K562 (cell line): ENCODE measurements around the gene RNF39. TPM values are rescaled to one million over a fixed set of nuclear protein-coding genes. Genes with fewer than 3 reads are reported as not detected.

Experiments
- CHD4 ChIP-seq: fragments of 200-600 bp; sonication (generic); IDR thresholded peaks from 3 replicates; pipeline ENCODE4 v1.6.1; 2012; ENCODE audit warnings: low read depth, mild to moderate bottlenecking, mixed read lengths, low read length, inconsistent platforms; ENCODE audit not compliant: insufficient read depth, insufficient replicate concordance, poor library complexity, severe bottlenecking
- FOXM1 ChIP-seq, 2 experiments: fragments of 450-650 bp in 1 of 2; sonication (generic) in 1 of 2; formaldehyde crosslinking in 1 of 2; IDR thresholded peaks; 2 replicates each; pipeline versions ENCODE4 v1.6.1 to v1.9.0; 2017 to 2022; ENCODE audit warnings: low read depth in 2 of 2, mild to moderate bottlenecking in 2 of 2, missing genetic modification reagents in 1 of 2, moderate library complexity in 1 of 2
- GTF2A2 ChIP-seq: IDR thresholded peaks from 2 replicates; pipeline ENCODE4 v1.6.1; 2016; ENCODE audit warnings: mild to moderate bottlenecking, missing genetic modification characterization, missing compliant biosample characterization
- ILF3 ChIP-seq: fragments of 450-650 bp; IDR thresholded peaks from 2 replicates; pipeline ENCODE4 v1.6.1; 2018; ENCODE audit warnings: antibody characterized with exemption, mild to moderate bottlenecking, moderate library complexity, borderline replicate concordance
- MCM3 ChIP-seq: fragments of 450-650 bp; IDR thresholded peaks from 2 replicates; pipeline ENCODE4 v1.6.1; 2016
- MCM7 ChIP-seq, 2 experiments: fragments of 450-650 bp; IDR thresholded peaks; 2 replicates each; pipeline ENCODE4 v1.6.1; 2016 to 2018
- MYC ChIP-seq, 2 experiments: fragments of 250-450 bp in 1 of 2; sonication (Bioruptor Pico) in 1 of 2; IDR thresholded peaks; 2 replicates each; pipeline versions ENCODE4 v1.5.1 to v1.6.1; 2012 to 2021; ENCODE audit warnings: low read depth in 2 of 2, borderline replicate concordance in 1 of 2, improper control_type of control experiment in 1 of 2, low read length in 1 of 2, mild to moderate bottlenecking in 1 of 2, moderate library complexity in 1 of 2
- NCOA6 ChIP-seq: fragments of 450-650 bp; IDR thresholded peaks from 2 replicates; pipeline ENCODE4 v1.6.1; 2017; ENCODE audit warnings: mild to moderate bottlenecking
- PHF8 ChIP-seq: fragments of 200-600 bp; sonication (generic); IDR thresholded peaks from 2 replicates; pipeline ENCODE4 v1.6.1; 2012; ENCODE audit warnings: mixed run types, mild to moderate bottlenecking, inconsistent platforms, low read length, moderate library complexity, borderline replicate concordance
- POLR2B ChIP-seq: fragments of 450-650 bp; IDR thresholded peaks from 2 replicates; pipeline ENCODE4 v1.6.1; 2018; ENCODE audit warnings: low read depth; ENCODE audit not compliant: partially characterized antibody
- RUNX1 ChIP-seq: sonication (generic); IDR thresholded peaks from 2 replicates; pipeline ENCODE4 v1.6.1; 2016; ENCODE audit warnings: antibody characterized with exemption, low read depth
- SAFB2 ChIP-seq: fragments of 200-400 bp; formaldehyde crosslinking; IDR thresholded peaks from 2 replicates; pipeline ENCODE4 v1.6.1; 2018; ENCODE audit warnings: borderline replicate concordance, low read length, low read depth, moderate library complexity; ENCODE audit not compliant: severe bottlenecking
- TBP ChIP-seq: optimal IDR thresholded peaks from 2 replicates; pipeline ENCODE3; 2011; ENCODE audit warnings: low read depth, low read length, improper control_type of control experiment
- ZBTB8A ChIP-seq: fragments of 450-650 bp; IDR thresholded peaks from 2 replicates; pipeline ENCODE4 v1.6.1; 2018; ENCODE audit warnings: mild to moderate bottlenecking, moderate library complexity; ENCODE audit not compliant: partially characterized antibody
- ZFP1 ChIP-seq: fragments of 450-650 bp; formaldehyde crosslinking; IDR thresholded peaks from 2 replicates; pipeline ENCODE4 v1.4.0; 2020; ENCODE audit warnings: mild to moderate bottlenecking, mixed read lengths
- ZNF644 ChIP-seq: fragments of 200-800 bp; sonication (Bioruptor generic); IDR thresholded peaks from 2 replicates; pipeline ENCODE4 v1.6.1; 2016; ENCODE audit warnings: low read depth, missing genetic modification characterization, missing compliant biosample characterization
- polyA plus RNA-seq, 8 experiments: library from polyadenylated mRNA; depleted of rRNA in 4 of 8; stranded (reverse) in 5 of 8; unstranded in 3 of 8; fragments of >200 nt; fragmentation: Nextera tagmentation in 2 of 8; fragmentation: Illumina TruSeq in 1 of 8; extraction: Ambion mirVana in 2 of 8; extraction: Trizol in 1 of 8; gene quantifications; 2 replicates each; pipeline versions ENCODE4 v1.2.1 to v1.2.3, GENCODE V29; 2011 to 2014; ENCODE audit warnings: inconsistent platforms in 1 of 8, missing spikeins in 1 of 8
- total RNA-seq, 7 experiments: library from RNA; depleted of rRNA in 6 of 7; stranded (reverse); fragments of >200 nt in 6 of 7; fragmentation: Illumina TruSeq in 2 of 7; extraction: Trizol in 2 of 7; gene quantifications; 2 replicates each; pipeline versions ENCODE4 v1.2.1 to v1.2.3, GENCODE V29; 2011 to 2021; ENCODE audit warnings: low replicate concordance in 1 of 7
- TF ChIP-seq, protein P1 (sequence below): sonication (generic); formaldehyde crosslinking; IDR thresholded peaks from 2 replicates; pipeline ENCODE4 v1.9.0; 2022; ENCODE audit warnings: mild to moderate bottlenecking, missing genetic modification reagents
- TF ChIP-seq, protein P2 (sequence below), 2 experiments: fragments of 450-650 bp; IDR thresholded peaks; 2 replicates each; pipeline ENCODE4 v1.6.1; 2018; ENCODE audit warnings: mild to moderate bottlenecking in 2 of 2, low read depth in 1 of 2; ENCODE audit not compliant: partially characterized antibody in 2 of 2
- TF ChIP-seq, protein P3 (sequence below): fragments of 250-450 bp; sonication (Bioruptor Pico); IDR thresholded peaks from 2 replicates; pipeline ENCODE4 v1.5.0; 2021
- TF ChIP-seq, protein P4 (sequence below): fragments of 250-450 bp; sonication (Bioruptor Pico); IDR thresholded peaks from 2 replicates; pipeline ENCODE4 v1.4.0; 2020; ENCODE audit warnings: borderline replicate concordance

Gene RNF39
- total and polyA plus RNA-seq, 9 of the 15 experiments (the other 6 are each of a cell fraction or from before 2014, with no cell fraction given): not detected

DNA sequence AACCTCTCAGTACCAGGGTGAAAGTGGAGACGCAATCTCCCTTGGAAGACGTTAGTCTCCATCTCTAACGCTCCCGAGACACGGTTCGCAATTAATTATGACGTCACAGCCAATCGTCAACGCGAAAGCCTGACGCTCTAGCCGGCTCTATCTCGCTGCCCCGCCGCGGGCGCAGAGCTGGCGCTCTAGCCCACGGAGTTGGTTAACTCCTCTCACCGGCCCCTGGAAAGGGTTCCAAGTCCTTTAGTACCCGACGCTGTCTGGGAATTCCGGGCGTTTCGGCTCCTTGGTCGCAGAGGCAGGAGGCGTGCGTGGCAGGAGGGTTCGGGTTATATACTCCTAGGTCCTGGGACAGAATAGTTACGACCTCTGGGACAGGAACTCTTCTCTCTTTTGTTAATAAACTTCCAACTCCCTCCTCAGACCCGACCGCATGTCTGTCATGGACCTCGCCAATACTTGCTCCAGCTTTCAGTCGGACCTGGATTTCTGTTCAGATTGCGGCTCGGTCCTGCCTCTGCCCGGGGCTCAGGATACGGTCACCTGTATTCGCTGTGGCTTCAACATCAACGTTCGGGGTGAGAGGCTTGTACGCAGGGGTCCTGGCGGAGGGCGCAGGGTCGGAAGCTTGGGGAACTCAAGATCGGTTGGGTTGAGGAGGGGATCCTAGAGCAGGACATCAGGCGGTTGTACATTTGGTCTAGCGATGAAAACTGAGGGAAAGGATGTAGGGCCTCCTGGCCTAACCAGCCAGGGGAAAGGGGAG, 14.3 kb downstream of the RNF39 start, which contains the start of gene POLR1H (continued):
- no peak for TF ChIP-seq ZBTB8A
- TF ChIP-seq, protein P1, sequence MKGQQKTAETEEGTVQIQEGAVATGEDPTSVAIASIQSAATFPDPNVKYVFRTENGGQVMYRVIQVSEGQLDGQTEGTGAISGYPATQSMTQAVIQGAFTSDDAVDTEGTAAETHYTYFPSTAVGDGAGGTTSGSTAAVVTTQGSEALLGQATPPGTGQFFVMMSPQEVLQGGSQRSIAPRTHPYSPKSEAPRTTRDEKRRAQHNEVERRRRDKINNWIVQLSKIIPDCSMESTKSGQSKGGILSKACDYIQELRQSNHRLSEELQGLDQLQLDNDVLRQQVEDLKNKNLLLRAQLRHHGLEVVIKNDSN (CRISPR knock-in tag): no peak; the same call in 1 of the 2 replicates
- TF ChIP-seq PHF8: peak; percentile 92
- TF ChIP-seq, protein P2, sequence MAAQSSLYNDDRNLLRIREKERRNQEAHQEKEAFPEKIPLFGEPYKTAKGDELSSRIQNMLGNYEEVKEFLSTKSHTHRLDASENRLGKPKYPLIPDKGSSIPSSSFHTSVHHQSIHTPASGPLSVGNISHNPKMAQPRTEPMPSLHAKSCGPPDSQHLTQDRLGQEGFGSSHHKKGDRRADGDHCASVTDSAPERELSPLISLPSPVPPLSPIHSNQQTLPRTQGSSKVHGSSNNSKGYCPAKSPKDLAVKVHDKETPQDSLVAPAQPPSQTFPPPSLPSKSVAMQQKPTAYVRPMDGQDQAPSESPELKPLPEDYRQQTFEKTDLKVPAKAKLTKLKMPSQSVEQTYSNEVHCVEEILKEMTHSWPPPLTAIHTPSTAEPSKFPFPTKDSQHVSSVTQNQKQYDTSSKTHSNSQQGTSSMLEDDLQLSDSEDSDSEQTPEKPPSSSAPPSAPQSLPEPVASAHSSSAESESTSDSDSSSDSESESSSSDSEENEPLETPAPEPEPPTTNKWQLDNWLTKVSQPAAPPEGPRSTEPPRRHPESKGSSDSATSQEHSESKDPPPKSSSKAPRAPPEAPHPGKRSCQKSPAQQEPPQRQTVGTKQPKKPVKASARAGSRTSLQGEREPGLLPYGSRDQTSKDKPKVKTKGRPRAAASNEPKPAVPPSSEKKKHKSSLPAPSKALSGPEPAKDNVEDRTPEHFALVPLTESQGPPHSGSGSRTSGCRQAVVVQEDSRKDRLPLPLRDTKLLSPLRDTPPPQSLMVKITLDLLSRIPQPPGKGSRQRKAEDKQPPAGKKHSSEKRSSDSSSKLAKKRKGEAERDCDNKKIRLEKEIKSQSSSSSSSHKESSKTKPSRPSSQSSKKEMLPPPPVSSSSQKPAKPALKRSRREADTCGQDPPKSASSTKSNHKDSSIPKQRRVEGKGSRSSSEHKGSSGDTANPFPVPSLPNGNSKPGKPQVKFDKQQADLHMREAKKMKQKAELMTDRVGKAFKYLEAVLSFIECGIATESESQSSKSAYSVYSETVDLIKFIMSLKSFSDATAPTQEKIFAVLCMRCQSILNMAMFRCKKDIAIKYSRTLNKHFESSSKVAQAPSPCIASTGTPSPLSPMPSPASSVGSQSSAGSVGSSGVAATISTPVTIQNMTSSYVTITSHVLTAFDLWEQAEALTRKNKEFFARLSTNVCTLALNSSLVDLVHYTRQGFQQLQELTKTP (IDR thresholded peaks at IDR 0.05; ENCODE audit: low read depth in 1 of 2, partially characterized antibody in 2 of 2): peak in 1 of 2 experiments; percentile 92
- TF ChIP-seq FOXM1 (IDR thresholded peaks at IDR 0.05; ENCODE audit: low read depth): peak; percentile 53; the same call in 1 of the 2 replicates
- no peak for TF ChIP-seq FOXM1 (CRISPR knock-in tag; IDR thresholded peaks at IDR 0.05; ENCODE audit: low read depth)
- no peak for TF ChIP-seq MCM3
- no peak for TF ChIP-seq NCOA6
- TF ChIP-seq TBP: peak; percentile 95
- no peak for TF ChIP-seq CHD4
- TF ChIP-seq ZNF644 (tag): peak; percentile 81; the same call in 1 of the 2 replicates
- no peak for TF ChIP-seq GTF2A2
- TF ChIP-seq, protein P3, sequence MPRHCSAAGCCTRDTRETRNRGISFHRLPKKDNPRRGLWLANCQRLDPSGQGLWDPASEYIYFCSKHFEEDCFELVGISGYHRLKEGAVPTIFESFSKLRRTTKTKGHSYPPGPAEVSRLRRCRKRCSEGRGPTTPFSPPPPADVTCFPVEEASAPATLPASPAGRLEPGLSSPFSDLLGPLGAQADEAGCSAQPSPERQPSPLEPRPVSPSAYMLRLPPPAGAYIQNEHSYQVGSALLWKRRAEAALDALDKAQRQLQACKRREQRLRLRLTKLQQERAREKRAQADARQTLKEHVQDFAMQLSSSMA (CRISPR knock-in tag): no peak
- TF ChIP-seq ZFP1: no peak
- TF ChIP-seq SAFB2: no peak
- TF ChIP-seq RUNX1: no peak
- TF ChIP-seq POLR2B: peak; percentile 83
- TF ChIP-seq, protein P4, sequence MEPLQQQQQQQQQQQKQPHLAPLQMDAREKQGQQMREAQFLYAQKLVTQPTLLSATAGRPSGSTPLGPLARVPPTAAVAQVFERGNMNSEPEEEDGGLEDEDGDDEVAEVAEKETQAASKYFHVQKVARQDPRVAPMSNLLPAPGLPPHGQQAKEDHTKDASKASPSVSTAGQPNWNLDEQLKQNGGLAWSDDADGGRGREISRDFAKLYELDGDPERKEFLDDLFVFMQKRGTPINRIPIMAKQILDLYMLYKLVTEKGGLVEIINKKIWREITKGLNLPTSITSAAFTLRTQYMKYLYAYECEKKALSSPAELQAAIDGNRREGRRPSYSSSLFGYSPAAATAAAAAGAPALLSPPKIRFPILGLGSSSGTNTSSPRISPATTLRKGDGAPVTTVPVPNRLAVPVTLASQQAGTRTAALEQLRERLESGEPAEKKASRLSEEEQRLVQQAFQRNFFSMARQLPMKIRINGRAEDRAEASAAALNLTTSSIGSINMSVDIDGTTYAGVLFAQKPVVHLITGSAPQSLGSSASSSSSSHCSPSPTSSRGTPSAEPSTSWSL: no peak
- TF ChIP-seq MYC (IDR thresholded peaks at IDR 0.05; ENCODE audit: low read depth, low read length): no peak; the same call in 1 of the 2 replicates
- TF ChIP-seq MYC (CRISPR knock-in tag; IDR thresholded peaks at IDR 0.05; ENCODE audit: borderline replicate concordance, low read depth): 0 out of 2 replicates have a peak, but pooled peaks have one; percentile 49
- no peak for TF ChIP-seq ILF3
- TF ChIP-seq MCM7 (IDR thresholded peaks at IDR 0.05): no peak
